HepG2 (cell line): ENCODE measurements around the gene NUP153. TPM values are rescaled to one million over a fixed set of nuclear protein-coding genes. Genes with fewer than 3 reads are reported as not detected.

Source experiments
- ADNP ChIP-seq: sonication (generic); formaldehyde crosslinking; IDR thresholded peaks from 2 replicates; pipeline ENCODE4 v1.4.0; 2020; ENCODE audit warnings: missing genetic modification reagents
- HNRNPL ChIP-seq: fragments of 200-400 bp; formaldehyde crosslinking; IDR thresholded peaks from 2 replicates; pipeline ENCODE4 v1.6.1; 2017; ENCODE audit warnings: mild to moderate bottlenecking, low read depth, low read length
- KMT2A ChIP-seq: sonication (generic); formaldehyde crosslinking; IDR thresholded peaks from 2 replicates; pipeline ENCODE4 v1.4.0; 2020; ENCODE audit warnings: missing genetic modification reagents
- MAF1 ChIP-seq: sonication (generic); formaldehyde crosslinking; IDR thresholded peaks from 2 replicates; pipeline ENCODE4 v1.5.0; 2020; ENCODE audit warnings: missing genetic modification reagents, borderline replicate concordance
- NFIB ChIP-seq: sonication (generic); formaldehyde crosslinking; IDR thresholded peaks from 2 replicates; pipeline ENCODE4 v1.9.0; 2021; ENCODE audit warnings: missing genetic modification reagents, mild to moderate bottlenecking, borderline replicate concordance
- SAFB2 ChIP-seq: sonication (generic); formaldehyde crosslinking; IDR thresholded peaks from 2 replicates; pipeline ENCODE4 v1.5.1; 2020; ENCODE audit warnings: missing genetic modification reagents, low read depth, mild to moderate bottlenecking, borderline replicate concordance
- SP4 ChIP-seq: sonication (generic); formaldehyde crosslinking; IDR thresholded peaks from 2 replicates; pipeline ENCODE4 v1.8.1; 2023; ENCODE audit warnings: mild to moderate bottlenecking, missing genetic modification reagents
- U2AF2 ChIP-seq: fragments of 200-400 bp; formaldehyde crosslinking; IDR thresholded peaks from 2 replicates; pipeline ENCODE4 v1.6.1; 2017; ENCODE audit warnings: low read depth, mild to moderate bottlenecking, low read length
- ZBTB40 ChIP-seq, 2 experiments: fragments of 450-650 bp in 1 of 2; sonication (generic) in 1 of 2; formaldehyde crosslinking in 1 of 2; IDR thresholded peaks; 2 replicates each; pipeline versions ENCODE4 v1.6.1 to v1.8.0; 2016 to 2022; ENCODE audit warnings: antibody characterized with exemption in 1 of 2, mild to moderate bottlenecking in 1 of 2, missing genetic modification reagents in 1 of 2
- ZNF20 ChIP-seq: sonication (generic); formaldehyde crosslinking; IDR thresholded peaks from 2 replicates; pipeline ENCODE4 v1.4.0; 2020; ENCODE audit warnings: mild to moderate bottlenecking, moderate library complexity, missing genetic modification reagents
- ZNF326 ChIP-seq: sonication (generic); formaldehyde crosslinking; IDR thresholded peaks from 2 replicates; pipeline ENCODE4 v1.4.0; 2020; ENCODE audit warnings: missing genetic modification reagents, borderline replicate concordance
- ZNF513 ChIP-seq: sonication (generic); formaldehyde crosslinking; conservative IDR thresholded peaks from 2 replicates; pipeline ENCODE4 v1.5.0; 2020; ENCODE audit warnings: missing genetic modification reagents
- ZNF549 ChIP-seq: sonication (generic); formaldehyde crosslinking; IDR thresholded peaks from 2 replicates; pipeline ENCODE4 v1.5.0; 2020; ENCODE audit warnings: missing genetic modification reagents
- polyA plus RNA-seq, 8 experiments: library from polyadenylated mRNA; depleted of rRNA in 3 of 8; stranded (reverse) in 7 of 8; unstranded in 1 of 8; fragments of >200 nt; fragmentation: Illumina TruSeq in 4 of 8; extraction: Trizol in 4 of 8; gene quantifications; 2 replicates each; pipeline versions ENCODE4 v1.2.1 to v1.2.3, GENCODE V29; 2011 to 2016; ENCODE audit warnings: low read depth in 4 of 8, missing spikeins in 1 of 8, mixed read lengths in 1 of 8; ENCODE audit not compliant: insufficient read depth in 1 of 8
- total RNA-seq, 5 experiments: library from RNA; depleted of rRNA; stranded (reverse); fragments of >200 nt; fragmentation: Illumina TruSeq; extraction: Trizol; gene quantifications; 2 replicates each; pipeline ENCODE4 v1.2.3, GENCODE V29; 2016; ENCODE audit warnings: low read depth in 1 of 5

NUP153 gene
- total and polyA plus RNA-seq, 2 of the 13 experiments (the other 11 are each of a cell fraction or from before 2014, with no cell fraction given), result 29.8 to 55.2 TPM

- TF ChIP-seq ZBTB40 (IDR thresholded peaks at IDR 0.05), result peak; percentile 87
- TF ChIP-seq ZBTB40 (CRISPR knock-in tag; IDR thresholded peaks at IDR 0.05), result peak; percentile 87; the same call in 1 of the 2 replicates
- peak; percentile 17; the same call in 1 of the 2 replicates for TF ChIP-seq SAFB2 (CRISPR knock-in tag)
- 0 out of 2 replicates have a peak, but pooled peaks have one; percentile 71 for TF ChIP-seq ZNF549 (CRISPR knock-in tag)
- TF ChIP-seq ZNF326 (CRISPR knock-in tag), result no peak
- peak; percentile 42; the same call in 1 of the 2 replicates for TF ChIP-seq HNRNPL
- TF ChIP-seq ADNP (CRISPR knock-in tag), result no peak
- 0 out of 2 replicates have a peak, but pooled peaks have one; percentile 11 for TF ChIP-seq ZNF20 (CRISPR knock-in tag)
- no peak for TF ChIP-seq NFIB (CRISPR knock-in tag)
- TF ChIP-seq ZNF513 (CRISPR knock-in tag), result 0 out of 2 replicates have a peak, but pooled peaks have one; percentile 24
- peak; percentile 93 for TF ChIP-seq KMT2A
- no peak for TF ChIP-seq U2AF2
- peak; percentile 95 for TF ChIP-seq SP4
- peak; percentile 96 for TF ChIP-seq MAF1
These were observed at the start of gene NUP153 (continued) for GRCh38 chr6:17706580-17707370.
